Left lung (tissue), 10 donors: Measurements from ENCODE around the gene PLD1. TPM values are rescaled to one million over a fixed set of nuclear protein-coding genes. Genes with fewer than 3 reads are reported as not detected.

ENCODE experiments used
- ATAC-seq: fragments of 200-7000 bp; cut with Tn5 transposase; one replicate; pipeline ENCODE4 v1.9.1; 2020; ENCODE audit warnings: moderate library complexity
- DNase-seq, 4 donors: peaks; one replicate each; pipeline ENCODE4 v3.0.0-alpha.2; 2013 to 2020
- H3K27ac ChIP-seq, 2 donors: fragments of 200-600 bp; sonication (generic) in 1 of 2; one replicate each; pipeline versions ENCODE4 v1.5.0 to v1.8.0; 2020 to 2021
- H3K27me3 ChIP-seq, 2 donors: fragments of 200-600 bp; sonication (generic) in 1 of 2; one replicate each; pipeline versions ENCODE4 v1.5.0 to v1.8.0; 2020 to 2021
- H3K36me3 ChIP-seq, 2 donors: fragments of 200-600 bp; sonication (generic) in 1 of 2; one replicate each; pipeline versions ENCODE4 v1.5.0 to v1.8.0; 2020 to 2021
- H3K4me1 ChIP-seq, 2 donors: fragments of 200-600 bp; one replicate each; pipeline ENCODE4 v1.8.0; 2021
- H3K4me3 ChIP-seq, 2 donors: fragments of 200-600 bp; sonication (generic) in 1 of 2; one replicate each; pipeline versions ENCODE4 v1.5.0 to v1.8.0; 2020 to 2021; ENCODE audit warnings: mild to moderate bottlenecking in 1 of 2
- H3K9me3 ChIP-seq, 2 donors: fragments of 200-600 bp; sonication (generic) in 1 of 2; one replicate each; pipeline versions ENCODE4 v1.5.0 to v1.8.0; 2020 to 2021
- CTCF ChIP-seq, 2 donors: fragments of 200-600 bp; sonication (generic) in 1 of 2; IDR thresholded peaks; one replicate each; pipeline versions ENCODE4 v1.5.0 to v1.8.0; 2021; ENCODE audit warnings: antibody characterized with exemption in 2 of 2
- intact Hi-C, 2 donors: fragments of 100-400 bp; cut with DNase I; formaldehyde crosslinking; loops; one replicate each; pipeline versions ENCODE4 v1.11.2 to v1.14.2; 2022
- polyA plus RNA-seq, 6 donors: library from polyadenylated mRNA; unstranded; fragments of 120-200 nt; gene quantifications; one replicate each; pipeline ENCODE4 v1.2.1, GENCODE V29; 2013; ENCODE audit not compliant: insufficient read length in 6 of 6
- total RNA-seq, 2 donors: library from RNA; stranded (reverse); fragmentation: NEBNext Ultra II Directional; extraction: Animal tissue kit (Norgen Biotek cat#: 25700); gene quantifications; one replicate each; pipeline ENCODE4 v1.2.1, GENCODE V29; 2021
- donor health status: DM: no; HTN: yes; CAD: no.
- donor health status: DM: no; HTN: no; CAD: no.

PLD1 gene
- total and polyA plus RNA-seq, 8 donors: 2.9 to 18.7 (median 5.8) TPM

GRCh38 chr3:171703144-171703543 is 107.1 kb downstream of the PLD1 start:
- ATAC-seq: no peak
- Histone ChIP-seq H3K4me1 (no peaks in the 10 kb centered on the region), H3K27ac (no peak overlapping the region), H3K27me3 (no peaks in the 10 kb centered on the region), H3K9me3 (peaks cover 0 to 3% of the 10 kb centered on the region in 2 donors), H3K4me3 (no peak overlapping the region), H3K36me3 (peaks cover 0 to 8% of the 10 kb centered on the region in 2 donors)
- no peak for TF ChIP-seq CTCF (IDR thresholded peaks at IDR 0.05)
- intact Hi-C loops: no loop called here
- no peak for DNase-seq

- Histone ChIP-seq H3K4me1 (no peaks in the 10 kb centered on the region), H3K4me3 (no peak overlapping the region), H3K36me3 (peaks cover 0 to 16% of the 10 kb centered on the region in 2 donors), H3K9me3 (peaks cover 0 to 3% of the 10 kb centered on the region in 2 donors), H3K27ac (no peak overlapping the region), H3K27me3 (no peaks in the 10 kb centered on the region)
- no peak for ATAC-seq
- TF ChIP-seq CTCF (IDR thresholded peaks at IDR 0.05): no peak
- intact Hi-C loops: no loop called here
- DNase-seq: no peak
Observed at GRCh38 chr3:171700653-171701052, 109.6 kb downstream of the PLD1 start.

- TF ChIP-seq CTCF (IDR thresholded peaks at IDR 0.05): no peak
- no peak for ATAC-seq
- intact Hi-C loops: no loop called here
Observed at GRCh38 chr3:171700157-171700556, 110.1 kb downstream of the PLD1 start.

GRCh38 chr3:171699601-171700000 is 110.7 kb downstream of the PLD1 start:
- H3K9me3 ChIP-seq: peaks cover 0 to 3% of the 10 kb centered on the region in 2 donors
- ATAC-seq (no peak), DNase-seq (no peak)
- intact Hi-C loops: no loop called here
- no peak overlapping the region for H3K27ac ChIP-seq
- H3K4me3 ChIP-seq: no peak overlapping the region
- TF ChIP-seq CTCF (IDR thresholded peaks at IDR 0.05): no peak
- peaks cover 0 to 16% of the 10 kb centered on the region in 2 donors for H3K36me3 ChIP-seq
- H3K27me3 ChIP-seq: no peaks in the 10 kb centered on the region
- no peaks in the 10 kb centered on the region for H3K4me1 ChIP-seq

More at GRCh38 chr3:171700157-171700556, 110.1 kb downstream of the PLD1 start:
- no peaks in the 10 kb centered on the region for H3K27me3 ChIP-seq
- DNase-seq: no peak
- no peak overlapping the region for H3K4me3 ChIP-seq
- peaks cover 0 to 16% of the 10 kb centered on the region in 2 donors for H3K36me3 ChIP-seq
- no peak overlapping the region for H3K27ac ChIP-seq
- no peaks in the 10 kb centered on the region for H3K4me1 ChIP-seq
- peaks cover 0 to 3% of the 10 kb centered on the region in 2 donors for H3K9me3 ChIP-seq

DNA sequence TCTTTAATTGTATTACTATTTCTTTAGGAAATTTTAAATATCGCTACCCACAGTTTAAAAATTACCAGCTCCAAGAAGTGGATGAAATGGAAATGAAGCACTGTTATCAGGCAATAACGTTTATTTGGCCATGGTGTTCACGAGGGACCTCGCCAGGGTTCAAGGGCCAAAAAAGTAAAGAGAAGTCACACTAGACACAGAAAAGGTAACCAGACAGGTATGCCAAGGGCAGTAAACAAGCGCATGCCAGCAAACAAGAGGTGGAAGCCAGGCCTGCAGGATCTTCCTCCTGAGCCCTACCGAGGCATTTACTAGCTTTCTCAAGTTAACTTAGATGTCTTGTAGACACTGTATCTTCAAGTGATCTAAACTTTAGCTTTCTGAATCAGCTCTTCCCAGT is 113.5 kb downstream of the PLD1 start:
- Histone ChIP-seq H3K27me3 (no peaks in the 10 kb centered on the region), H3K4me1 (no peaks in the 10 kb centered on the region), H3K36me3 (peaks cover 0 to 16% of the 10 kb centered on the region in 2 donors), H3K9me3 (no peaks in the 10 kb centered on the region), H3K27ac (no peak overlapping the region), H3K4me3 (no peak overlapping the region)
- ATAC-seq (no peak), DNase-seq (no peak)
- TF ChIP-seq CTCF (IDR thresholded peaks at IDR 0.05): no peak
- intact Hi-C loops: no loop called here
